Fibroblast of the aortic adventitia (primary cell): ENCODE measurements around the gene TRAPPC14. TPM values are rescaled to one million over a fixed set of nuclear protein-coding genes. Genes with fewer than 3 reads are reported as not detected.
"Not testable (repeated sequence)": the region's sequence is repeated elsewhere in the genome, so short reads cannot be mapped to it uniquely, and the experiment has no call there.

Experiments used
- DNase-seq: peaks from one replicate; pipeline ENCODE4 v3.0.0-alpha.2; 2010; ENCODE audit warnings: low read depth
- H3K4me3 ChIP-seq: 2 replicates; pipeline ENCODE4 v1.5.1; 2011; ENCODE audit warnings: low read depth, mild to moderate bottlenecking, control low read depth, low read length, moderate library complexity
- CTCF ChIP-seq: IDR thresholded peaks from 2 replicates; pipeline ENCODE4 v1.5.1; 2011; ENCODE audit warnings: mild to moderate bottlenecking, low read length, control low read depth, inconsistent platforms; ENCODE audit not compliant: insufficient read depth
- total RNA-seq: library from RNA; depleted of rRNA; stranded (reverse); fragments of >200 nt; gene quantifications from 2 replicates; pipeline ENCODE4 v1.2.3, GENCODE V29; 2012; ENCODE audit warnings: low replicate concordance

The TRAPPC14 gene
- total RNA-seq, 1 donor: 10.0 TPM

DNA sequence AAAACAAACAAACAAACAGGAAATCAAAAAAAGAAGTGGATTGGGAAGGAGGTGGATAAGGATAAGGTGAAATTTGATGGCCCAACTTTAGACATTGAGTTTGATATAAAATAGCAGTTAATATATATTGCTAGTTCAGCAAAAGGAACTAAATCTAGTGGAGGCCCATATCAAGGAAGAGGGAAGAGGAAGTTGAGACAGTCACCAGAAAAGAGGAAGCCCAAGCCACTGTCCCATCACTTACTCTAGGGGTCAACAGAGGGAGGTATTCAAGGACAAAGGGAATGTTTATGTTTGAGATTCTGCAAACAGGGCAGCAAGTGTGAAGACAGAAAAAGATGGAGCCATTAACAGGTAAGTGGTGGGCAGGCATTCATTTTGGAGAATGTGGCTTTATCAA is 6.1 kb downstream of the TRAPPC14 start:
- no peak overlapping the region for H3K4me3 ChIP-seq
- DNase-seq: no peak
- no peak for TF ChIP-seq CTCF

GRCh38 chr7:100148559-100149328 is 9.8 kb downstream of the TRAPPC14 start, which contains the start of gene LAMTOR4:
Gene LAMTOR4 (plus strand): TSS chr7:100148918. CDS start chr7:100148973, 55 bp downstream.
- peak within 1 kb of the TSS; percentile 100 for H3K4me3 ChIP-seq
- DNase-seq: peak; percentile 99
- TF ChIP-seq CTCF: no peak

GRCh38 chr7:100148225-100148558 is 10.3 kb downstream of the TRAPPC14 start:
- no peak for TF ChIP-seq CTCF
- peak overlapping the region; percentile 49 for H3K4me3 ChIP-seq
- DNase-seq: no peak

DNA sequence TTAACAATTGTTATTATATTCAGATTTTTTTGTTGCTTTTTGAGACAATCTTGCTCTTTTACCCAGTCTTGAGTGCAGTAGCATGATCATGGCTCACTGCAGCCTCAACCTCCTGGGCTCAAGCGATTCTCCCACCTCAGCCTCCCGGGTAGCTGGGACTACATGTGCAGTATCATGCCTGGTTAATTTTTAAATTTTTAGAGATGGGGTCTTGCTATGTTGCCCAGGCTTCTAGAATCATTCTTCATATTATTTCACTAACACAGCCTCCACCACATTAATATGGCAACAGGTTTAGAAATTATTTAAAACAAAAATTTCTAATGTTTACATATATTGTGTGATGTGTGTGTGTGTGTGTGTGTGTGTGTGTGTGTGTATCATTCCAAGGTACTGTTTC is 11.2 kb downstream of the TRAPPC14 start:
- no peak overlapping the region for H3K4me3 ChIP-seq
- DNase-seq: no peak
- TF ChIP-seq CTCF: no peak

DNA sequence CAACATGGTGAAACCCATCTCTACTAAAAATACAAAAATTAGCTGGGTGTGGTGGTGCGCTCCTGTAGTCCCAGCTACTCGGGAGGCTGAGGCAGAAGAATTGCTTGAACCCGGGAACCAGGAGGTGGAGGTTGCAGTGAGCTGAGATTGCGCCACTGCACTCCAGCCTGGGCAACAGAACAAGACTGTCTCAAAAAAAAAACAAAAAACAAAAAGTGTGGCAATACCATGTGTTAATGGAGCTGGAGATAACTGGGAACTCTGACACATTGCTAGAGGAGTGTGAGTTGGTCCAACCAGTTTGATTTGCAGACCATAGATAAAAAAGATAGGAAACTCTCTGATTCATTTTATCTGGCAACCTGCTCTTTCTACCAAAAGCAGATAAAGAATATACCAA is 12.2 kb downstream of the TRAPPC14 start:
- not testable (repeated sequence) for H3K4me3 ChIP-seq
- peak; percentile 98 for DNase-seq

DNA sequence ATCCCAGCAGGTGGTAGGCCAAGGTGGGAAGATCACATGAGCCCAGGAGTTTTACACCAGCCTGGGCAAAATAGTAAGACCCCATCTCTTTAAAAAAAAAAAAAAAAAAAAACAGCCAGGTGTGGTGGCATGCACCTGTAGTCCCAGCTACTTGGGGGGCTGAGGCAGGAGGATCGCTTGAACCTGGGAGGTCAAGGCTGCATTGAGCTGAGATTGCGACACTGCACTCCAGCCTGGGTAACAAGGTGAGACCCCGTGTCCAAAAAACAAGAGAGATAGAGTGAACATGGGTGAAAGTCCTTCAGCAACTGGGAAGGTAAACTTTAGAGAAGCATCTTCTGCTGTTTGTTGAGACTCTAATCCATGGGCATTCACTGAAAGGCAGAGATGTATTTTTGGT is 16.1 kb downstream of the TRAPPC14 start:
- TF ChIP-seq CTCF: no peak
- H3K4me3 ChIP-seq: no peak overlapping the region
- DNase-seq: no peak

DNA sequence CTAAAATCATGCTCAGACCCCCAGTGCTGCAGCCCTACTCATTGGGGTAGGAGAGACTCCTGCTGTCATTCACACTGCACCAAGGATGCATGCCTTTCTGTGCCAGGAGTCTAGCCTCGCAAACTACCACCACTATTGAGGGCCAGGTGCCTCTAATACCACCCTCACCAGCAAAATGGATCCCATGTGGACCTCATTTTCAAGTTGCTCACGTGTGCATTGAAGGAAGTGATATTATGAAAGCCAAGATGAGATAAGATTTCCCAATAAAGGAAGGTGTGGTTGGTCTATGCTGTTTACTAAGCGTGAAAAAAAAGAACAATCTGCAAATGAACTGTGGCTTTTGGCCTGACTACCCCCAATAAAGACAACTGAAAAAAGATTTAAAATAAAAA is 17.0 kb downstream of the TRAPPC14 start:
- DNase-seq: no peak
- no peak for TF ChIP-seq CTCF
- H3K4me3 ChIP-seq: no peak overlapping the region
